SK-N-SH (cell line): ENCODE measurements around the gene ZC3H15.

Source experiments
- CHD2 ChIP-seq: fragments of 150-350 bp; IDR thresholded peaks from 2 replicates; pipeline ENCODE4 v1.6.1; 2018; ENCODE audit warnings: low read length; ENCODE audit not compliant: partially characterized antibody
- ELF1 ChIP-seq: IDR thresholded peaks from 2 replicates; pipeline ENCODE4 v1.4.0; 2012
- EP300 ChIP-seq, 2 experiments: IDR thresholded peaks; 2 replicates each; pipeline versions ENCODE4 v1.4.0 to v1.6.1; 2012; ENCODE audit warnings: borderline replicate concordance in 1 of 2, low read depth in 1 of 2, low read length in 1 of 2
- JUND ChIP-seq: IDR thresholded peaks from 2 replicates; pipeline ENCODE4 v1.4.0; 2012
- MAX ChIP-seq: IDR thresholded peaks from 2 replicates; pipeline ENCODE4 v1.4.0; 2012; ENCODE audit warnings: low read depth
- NFIC ChIP-seq: IDR thresholded peaks from 2 replicates; pipeline ENCODE4 v1.4.0; 2012; ENCODE audit warnings: borderline replicate concordance
- RAD21 ChIP-seq: IDR thresholded peaks from 2 replicates; pipeline ENCODE4 v1.6.1; 2012; ENCODE audit warnings: mild to moderate bottlenecking, low read length
- RCOR1 ChIP-seq: fragments of 150-350 bp; IDR thresholded peaks from 2 replicates; pipeline ENCODE4 v1.6.1; 2017; ENCODE audit warnings: antibody characterized with exemption, low read length
- RFX5 ChIP-seq: IDR thresholded peaks from 2 replicates; pipeline ENCODE4 v1.6.1; 2012; ENCODE audit warnings: mild to moderate bottlenecking, improper control_type of control experiment, low read length
- SIN3A ChIP-seq: IDR thresholded peaks from 2 replicates; pipeline ENCODE4 v1.6.1; 2012; ENCODE audit warnings: low read depth, mild to moderate bottlenecking, low read length, moderate library complexity, borderline replicate concordance
- TAF1 ChIP-seq: IDR thresholded peaks from 2 replicates; pipeline ENCODE4 v1.6.1; 2012; ENCODE audit warnings: low read depth, mild to moderate bottlenecking, low read length, moderate library complexity, borderline replicate concordance
- TCF12 ChIP-seq: IDR thresholded peaks from 2 replicates; pipeline ENCODE4 v1.4.0; 2012
- YY1 ChIP-seq: IDR thresholded peaks from 2 replicates; pipeline ENCODE4 v1.4.0; 2012; ENCODE audit warnings: low read depth, mild to moderate bottlenecking
- TF ChIP-seq, protein P1 (sequence below): fragments of 200-600 bp; sonication (generic); IDR thresholded peaks from 2 replicates; pipeline ENCODE4 v1.6.1; 2017; ENCODE audit warnings: antibody characterized with exemption, mild to moderate bottlenecking, moderate library complexity

GRCh38 chr2:186460465-186460864, 25.6 kb upstream of the ZC3H15 start:
- no peak for TF ChIP-seq RFX5
- no peak for TF ChIP-seq ELF1
- no peak for TF ChIP-seq SIN3A
- TF ChIP-seq NFIC: no peak
- TF ChIP-seq, protein P1, sequence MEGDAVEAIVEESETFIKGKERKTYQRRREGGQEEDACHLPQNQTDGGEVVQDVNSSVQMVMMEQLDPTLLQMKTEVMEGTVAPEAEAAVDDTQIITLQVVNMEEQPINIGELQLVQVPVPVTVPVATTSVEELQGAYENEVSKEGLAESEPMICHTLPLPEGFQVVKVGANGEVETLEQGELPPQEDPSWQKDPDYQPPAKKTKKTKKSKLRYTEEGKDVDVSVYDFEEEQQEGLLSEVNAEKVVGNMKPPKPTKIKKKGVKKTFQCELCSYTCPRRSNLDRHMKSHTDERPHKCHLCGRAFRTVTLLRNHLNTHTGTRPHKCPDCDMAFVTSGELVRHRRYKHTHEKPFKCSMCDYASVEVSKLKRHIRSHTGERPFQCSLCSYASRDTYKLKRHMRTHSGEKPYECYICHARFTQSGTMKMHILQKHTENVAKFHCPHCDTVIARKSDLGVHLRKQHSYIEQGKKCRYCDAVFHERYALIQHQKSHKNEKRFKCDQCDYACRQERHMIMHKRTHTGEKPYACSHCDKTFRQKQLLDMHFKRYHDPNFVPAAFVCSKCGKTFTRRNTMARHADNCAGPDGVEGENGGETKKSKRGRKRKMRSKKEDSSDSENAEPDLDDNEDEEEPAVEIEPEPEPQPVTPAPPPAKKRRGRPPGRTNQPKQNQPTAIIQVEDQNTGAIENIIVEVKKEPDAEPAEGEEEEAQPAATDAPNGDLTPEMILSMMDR: peak; percentile 61
- TF ChIP-seq TAF1: no peak
- TF ChIP-seq YY1: no peak
- no peak for TF ChIP-seq RCOR1
- no peak for TF ChIP-seq MAX
- no peak for TF ChIP-seq JUND
- TF ChIP-seq RAD21: peak; percentile 80
- TF ChIP-seq CHD2: no peak
- no peak for TF ChIP-seq EP300 (IDR thresholded peaks at IDR 0.05; ENCODE audit: borderline replicate concordance in 1 of 2, low read depth in 1 of 2, low read length in 1 of 2)
- TF ChIP-seq TCF12: no peak
